CD4-positive, CD25-positive, alpha-beta regulatory T cell (primary cell): ENCODE measurements around the gene TRAPPC12. TPM values are rescaled to one million over a fixed set of nuclear protein-coding genes. Genes with fewer than 3 reads are reported as not detected.
"Not testable (repeated sequence)": the region's sequence is repeated elsewhere in the genome, so short reads cannot be mapped to it uniquely, and the experiment has no call there.

Experiments used
- ATAC-seq, 2 donors: fragments of 150-1000 bp; cut with Tn5 transposase; one replicate each; pipeline ENCODE4 v1.10.0; 2021; ENCODE audit warnings: low read depth in 2 of 2, moderate number of reproducible peaks in 2 of 2, moderate library complexity in 1 of 2
- DNase-seq, 3 donors: peaks; one replicate each; pipeline versions ENCODE4 v3.0.0 to v3.0.0-alpha.2; 2012 to 2022; ENCODE audit warnings: mixed read lengths in 1 of 3
- H3K27ac ChIP-seq: one replicate; pipeline ENCODE4 v1.7.0; 2013; ENCODE audit warnings: mild to moderate bottlenecking, low read length; ENCODE audit not compliant: insufficient read depth, poor library complexity, severe bottlenecking
- H3K27me3 ChIP-seq: one replicate; pipeline ENCODE4 v1.7.0; 2013; ENCODE audit warnings: low read length; ENCODE audit not compliant: control insufficient read depth, insufficient read depth
- H3K36me3 ChIP-seq: one replicate; pipeline ENCODE4 v1.7.0; 2013; ENCODE audit warnings: mild to moderate bottlenecking, low read length, moderate library complexity; ENCODE audit not compliant: control insufficient read depth, insufficient read depth
- H3K4me1 ChIP-seq: 2 replicates; pipeline ENCODE4 v1.7.0; 2013; ENCODE audit warnings: mild to moderate bottlenecking, low read length; ENCODE audit not compliant: insufficient read depth, control insufficient read depth, poor library complexity, severe bottlenecking
- H3K4me3 ChIP-seq: one replicate; pipeline ENCODE4 v1.7.0; 2013; ENCODE audit warnings: low read depth, mild to moderate bottlenecking, low read length, moderate library complexity
- H3K9me3 ChIP-seq, 2 experiments: 1 replicate in 1 of 2; 2 replicates in 1 of 2; pipeline ENCODE4 v1.7.0; 2013; ENCODE audit warnings: low read length in 2 of 2, mild to moderate bottlenecking in 1 of 2, moderate library complexity in 1 of 2; ENCODE audit not compliant: control insufficient read depth in 2 of 2
- H3K27ac Mint-ChIP-seq, 3 donors: one replicate each; pipeline ENCODE4 v1.8.0; 2020 to 2022; ENCODE audit warnings: mild to moderate bottlenecking in 3 of 3, mixed read lengths in 3 of 3, moderate library complexity in 2 of 3
- H3K27me3 Mint-ChIP-seq: one replicate; pipeline ENCODE4 v1.8.0; 2022; ENCODE audit warnings: mild to moderate bottlenecking, mixed read lengths
- H3K36me3 Mint-ChIP-seq: one replicate; pipeline ENCODE4 v1.8.0; 2020; ENCODE audit warnings: mixed read lengths
- H3K4me1 Mint-ChIP-seq, 4 donors: one replicate each; pipeline ENCODE4 v1.8.0; 2020 to 2022; ENCODE audit warnings: mixed read lengths in 4 of 4, mild to moderate bottlenecking in 1 of 4
- H3K4me3 Mint-ChIP-seq, 4 donors: one replicate each; pipeline ENCODE4 v1.8.0; 2020 to 2022; ENCODE audit warnings: mild to moderate bottlenecking in 4 of 4, mixed read lengths in 4 of 4, moderate library complexity in 3 of 4
- H3K9me3 Mint-ChIP-seq, 7 donors: one replicate each; pipeline ENCODE4 v1.8.0; 2020 to 2022; ENCODE audit warnings: mixed read lengths in 7 of 7, mild to moderate bottlenecking in 3 of 7, moderate library complexity in 2 of 7
- polyA plus RNA-seq, 4 donors: library from polyadenylated mRNA; unstranded; fragments of 300-500 nt; fragmentation: Illumina TruSeq; gene quantifications; one replicate each; pipeline ENCODE4 v1.2.3, GENCODE V29; 2021
- total RNA-seq: library from RNA; stranded (reverse); gene quantifications from one replicate; pipeline ENCODE4 v1.2.3, GENCODE V29; 2022

Gene TRAPPC12
- total and polyA plus RNA-seq, 5 donors from 2014 or later = 30.5 to 97.3 (median 34.2) TPM

GRCh38 chr2:3503483-3503882 lies 124.0 kb downstream of the TRAPPC12 start:
- peaks cover 55% of the 10 kb centered on the region for H3K36me3 Mint-ChIP-seq
- ATAC-seq (no peak), DNase-seq (no peak)
- no peak overlapping the region for H3K4me3 Mint-ChIP-seq
- H3K4me1 ChIP-seq = no peaks in the 10 kb centered on the region
- H3K36me3 ChIP-seq = peaks cover 39% of the 10 kb centered on the region
- H3K27ac ChIP-seq = no peak overlapping the region
- H3K27me3 ChIP-seq = no peaks in the 10 kb centered on the region
- peaks cover 0 to 2% of the 10 kb centered on the region in 2 experiments for H3K9me3 ChIP-seq
- no peaks in the 10 kb centered on the region for H3K27me3 Mint-ChIP-seq
- H3K27ac Mint-ChIP-seq = peak overlapping the region in 1 of 3 donors; percentile 44
- H3K4me3 ChIP-seq = no peak overlapping the region
- H3K9me3 Mint-ChIP-seq = peaks cover 0 to 3% (median 2%) of the 10 kb centered on the region in 7 donors
- peaks cover 4 to 19% (median 17%) of the 10 kb centered on the region in 4 donors for H3K4me1 Mint-ChIP-seq

- H3K27ac ChIP-seq = no peak overlapping the region
- no peak for ATAC-seq
- Mint-ChIP-seq H3K27me3 (no peaks in the 10 kb centered on the region), H3K36me3 (peaks cover 53% of the 10 kb centered on the region), H3K4me3 (no peak overlapping the region), H3K9me3 (peaks cover 0 to 6% (median 3%) of the 10 kb centered on the region in 7 donors), H3K4me1 (peaks cover 0 to 19% (median 17%) of the 10 kb centered on the region in 4 donors), H3K27ac (peak overlapping the region in 2 of 3 donors; percentile 16 to 18)
- no peak for DNase-seq
- H3K36me3 ChIP-seq = peaks cover 33% of the 10 kb centered on the region
- H3K27me3 ChIP-seq = no peaks in the 10 kb centered on the region
- peaks cover 0 to 4% of the 10 kb centered on the region in 2 experiments for H3K9me3 ChIP-seq
- H3K4me1 ChIP-seq = no peaks in the 10 kb centered on the region
- no peak overlapping the region for H3K4me3 ChIP-seq
These were observed 125.2 kb downstream of the TRAPPC12 start for GRCh38 chr2:3504741-3505140.

- Histone ChIP-seq H3K27me3 (no peaks in the 10 kb centered on the region), H3K4me1 (no peaks in the 10 kb centered on the region), H3K36me3 (peaks cover 24% of the 10 kb centered on the region), H3K9me3 (peaks cover 0 to 4% of the 10 kb centered on the region in 2 experiments), H3K4me3 (no peak overlapping the region), H3K27ac (no peak overlapping the region)
- no peak overlapping the region for H3K4me3 Mint-ChIP-seq
- H3K27me3 Mint-ChIP-seq = no peaks in the 10 kb centered on the region
- peaks cover 0 to 6% (median 3%) of the 10 kb centered on the region in 7 donors for H3K9me3 Mint-ChIP-seq
- peaks cover 58% of the 10 kb centered on the region for H3K36me3 Mint-ChIP-seq
- peaks cover 0 to 19% (median 18%) of the 10 kb centered on the region in 4 donors for H3K4me1 Mint-ChIP-seq
- ATAC-seq (no peak), DNase-seq (no peak)
- H3K27ac Mint-ChIP-seq = no peak overlapping the region
These were observed 126.3 kb downstream of the TRAPPC12 start for GRCh38 chr2:3505771-3506170.

GRCh38 chr2:3512086-3512485 lies 132.6 kb downstream of the TRAPPC12 start:
- no peaks in the 10 kb centered on the region for H3K27me3 Mint-ChIP-seq
- H3K4me3 ChIP-seq = no peak overlapping the region
- H3K4me3 Mint-ChIP-seq = no peak overlapping the region
- ATAC-seq (no peak), DNase-seq (no peak)
- no peaks in the 10 kb centered on the region for H3K4me1 ChIP-seq
- peaks cover 67% of the 10 kb centered on the region for H3K36me3 Mint-ChIP-seq
- no peak overlapping the region for H3K27ac ChIP-seq
- H3K36me3 ChIP-seq = peaks cover 39% of the 10 kb centered on the region
- no peaks in the 10 kb centered on the region for H3K27me3 ChIP-seq
- no peak overlapping the region for H3K27ac Mint-ChIP-seq
- peaks cover 16 to 26% (median 23%) of the 10 kb centered on the region in 4 donors for H3K4me1 Mint-ChIP-seq
- peaks cover 0 to 15% (median 8%) of the 10 kb centered on the region in 7 donors for H3K9me3 Mint-ChIP-seq
- peaks cover 0 to 4% of the 10 kb centered on the region in 2 experiments for H3K9me3 ChIP-seq

- peaks cover 0 to 15% (median 5%) of the 10 kb centered on the region in 7 donors for H3K9me3 Mint-ChIP-seq
- Histone ChIP-seq H3K9me3 (peaks cover 0 to 4% of the 10 kb centered on the region in 2 experiments), H3K4me3 (no peak overlapping the region), H3K36me3 (peaks cover 39% of the 10 kb centered on the region), H3K27ac (no peak overlapping the region), H3K4me1 (peaks cover 4% of the 10 kb centered on the region), H3K27me3 (no peaks in the 10 kb centered on the region)
- peak overlapping the region in 1 of 4 donors; percentile 12 for H3K4me3 Mint-ChIP-seq
- no peaks in the 10 kb centered on the region for H3K27me3 Mint-ChIP-seq
- no peak for ATAC-seq
- no peak for DNase-seq
- H3K36me3 Mint-ChIP-seq = peaks cover 58% of the 10 kb centered on the region
- H3K4me1 Mint-ChIP-seq = peaks cover 15 to 32% (median 25%) of the 10 kb centered on the region in 4 donors
- no peak overlapping the region for H3K27ac Mint-ChIP-seq
These were observed 133.7 kb downstream of the TRAPPC12 start for GRCh38 chr2:3513026-3513810.

- not testable (repeated sequence) for H3K4me3 ChIP-seq, H3K27ac Mint-ChIP-seq, H3K27ac ChIP-seq, H3K27me3 Mint-ChIP-seq, ATAC-seq, DNase-seq, H3K4me3 Mint-ChIP-seq, H3K9me3 ChIP-seq, H3K27me3 ChIP-seq
- Mint-ChIP-seq H3K4me1 (peaks cover 19 to 40% (median 34%) of the 10 kb centered on the region in 4 donors), H3K36me3 (peaks cover 42% of the 10 kb centered on the region), H3K9me3 (peaks cover 0 to 11% (median 5%) of the 10 kb centered on the region in 7 donors)
- peaks cover 33% of the 10 kb centered on the region for H3K36me3 ChIP-seq
- H3K4me1 ChIP-seq = peaks cover 19% of the 10 kb centered on the region
These were observed 135.9 kb downstream of the TRAPPC12 start for GRCh38 chr2:3515438-3515837.

GRCh38 chr2:3516831-3517230 lies 137.3 kb downstream of the TRAPPC12 start:
- H3K4me3 Mint-ChIP-seq = peak overlapping the region in 3 of 4 donors; percentile 69 to 93 (median 74)
- Histone ChIP-seq H3K27me3 (no peaks in the 10 kb centered on the region), H3K27ac (no peak overlapping the region), H3K4me3 (no peak overlapping the region), H3K9me3 (no peaks in the 10 kb centered on the region), H3K36me3 (peaks cover 22% of the 10 kb centered on the region), H3K4me1 (peaks cover 24% of the 10 kb centered on the region)
- DNase-seq (no peak), ATAC-seq (no peak)
- H3K27ac Mint-ChIP-seq = no peak overlapping the region
- H3K4me1 Mint-ChIP-seq = peaks cover 25 to 54% (median 48%) of the 10 kb centered on the region in 4 donors
- peaks cover 2 to 6% (median 4%) of the 10 kb centered on the region in 7 donors for H3K9me3 Mint-ChIP-seq
- H3K36me3 Mint-ChIP-seq = peaks cover 31% of the 10 kb centered on the region
- no peaks in the 10 kb centered on the region for H3K27me3 Mint-ChIP-seq
